ENCODE results near the gene SPPL2C.
"Not testable (repeated sequence)": the region's sequence is repeated elsewhere in the genome, so short reads cannot be mapped to it uniquely, and the experiment has no call there.

The SPPL2C gene

GRCh38 chr17:45851022-45851421 lies 6.3 kb downstream of the SPPL2C start:
- DNase-seq, result no peak

- no peak for DNase-seq
Observed at GRCh38 chr17:45851464-45851863, 6.8 kb downstream of the SPPL2C start.

- DNase-seq, result no peak
Observed at GRCh38 chr17:45851873-45852272, 7.2 kb downstream of the SPPL2C start.

GRCh38 chr17:45852535-45853297 lies 8.0 kb downstream of the SPPL2C start:
- peak; percentile 73 for DNase-seq

GRCh38 chr17:45854209-45854608 lies 9.5 kb downstream of the SPPL2C start:
- no peak for DNase-seq

GRCh38 chr17:45855691-45856336 lies 11.1 kb downstream of the SPPL2C start:
- no peak for DNase-seq

- DNase-seq, result no peak
Observed at GRCh38 chr17:45857977-45858708, 13.5 kb downstream of the SPPL2C start.

- DNase-seq, result no peak
Observed at GRCh38 chr17:45861165-45861564, 16.5 kb downstream of the SPPL2C start.

- DNase-seq, result not testable (repeated sequence)
Observed at GRCh38 chr17:45862127-45862526, 17.4 kb downstream of the SPPL2C start.

GRCh38 chr17:45863857-45864654 lies 19.4 kb downstream of the SPPL2C start:
- DNase-seq, result no peak

- DNase-seq, result no peak
Observed at GRCh38 chr17:45867171-45867570, 22.5 kb downstream of the SPPL2C start.

- DNase-seq, result no peak
Observed at GRCh38 chr17:45867702-45868101, 23.0 kb downstream of the SPPL2C start.

- no peak for DNase-seq
Observed at GRCh38 chr17:45868276-45868675, 23.6 kb downstream of the SPPL2C start.

- no peak for DNase-seq
Observed at GRCh38 chr17:45869676-45870341, 25.1 kb downstream of the SPPL2C start.

GRCh38 chr17:45870342-45870974 lies 25.8 kb downstream of the SPPL2C start:
- DNase-seq, result no peak

- no peak for DNase-seq
Observed at GRCh38 chr17:45871718-45872117, 27.0 kb downstream of the SPPL2C start.

GRCh38 chr17:45873728-45874127 lies 29.0 kb downstream of the SPPL2C start:
- DNase-seq, result peak; percentile 39

- no peak for DNase-seq
Observed at GRCh38 chr17:45874151-45874550, 29.5 kb downstream of the SPPL2C start.

GRCh38 chr17:45876539-45876938 lies 31.9 kb downstream of the SPPL2C start:
- no peak for DNase-seq

GRCh38 chr17:45877467-45877866 lies 32.8 kb downstream of the SPPL2C start:
- no peak for DNase-seq

- DNase-seq, result no peak
Observed at GRCh38 chr17:45883063-45883462, 38.4 kb downstream of the SPPL2C start.

GRCh38 chr17:45886852-45887251 lies 42.2 kb downstream of the SPPL2C start:
- no peak for DNase-seq

All from stimulated activated CD4-positive, alpha-beta T cell treated with anti-CD3 and anti-CD28 coated beads, Interleukin-4, amount 100 ng/mL, for 24 hours (primary cell).